AG04449 (cell line): ENCODE results near the gene TXNDC2.

Source experiments
- CTCF ChIA-PET: fragments of 350-600 bp; formaldehyde crosslinking; extraction: SDS; loops from one replicate; lab custom pipeline; 2021; ENCODE audit warnings: antibody characterized with exemption; lab: Yijun Ruan, JAX
- POLR2A ChIA-PET: fragments of 400-600, 350-600 bp; formaldehyde crosslinking; extraction: SDS; loops from one replicate; lab custom pipeline; 2020; ENCODE audit warnings: antibody characterized with exemption, inconsistent platforms; lab: Yijun Ruan, JAX
- DNase-seq: peaks from one replicate; pipeline ENCODE4 v3.0.0-alpha.2; 2010; ENCODE audit warnings: low read depth, low spot score
- H3K4me3 ChIP-seq: 2 replicates; pipeline ENCODE4 v1.5.1; 2011; ENCODE audit warnings: low read depth, mild to moderate bottlenecking, control low read depth, low read length
- CTCF ChIP-seq: IDR thresholded peaks from one replicate; pipeline ENCODE4 v1.5.1; 2011; ENCODE audit warnings: mild to moderate bottlenecking, moderate library complexity, low read length, control low read depth, inconsistent platforms; ENCODE audit not compliant: insufficient read depth; ENCODE audit errors: missing control alignments

TXNDC2 gene

GRCh38 chr18:9863282-9863681 is 22.5 kb upstream of the TXNDC2 start:
- no peak for TF ChIP-seq CTCF
- ChIA-PET CTCF (no interaction called here), POLR2A (interaction anchor here (0.6 kb wide), 1 partner anchor 164 kb away, joined by 3 read pairs; no protein-coding TSS in a partner anchor)
- H3K4me3 ChIP-seq, result no peak overlapping the region
- DNase-seq, result no peak

- TF ChIP-seq CTCF, result no peak
- POLR2A ChIA-PET, result interaction anchor here (1.0 kb wide), 1 partner anchor 11 kb away, joined by 3 read pairs; no protein-coding TSS in a partner anchor
- H3K4me3 ChIP-seq, result no peak overlapping the region
- DNase-seq, result no peak
- CTCF ChIA-PET, result no interaction called here
Observed at GRCh38 chr18:9865764-9866490, 19.8 kb upstream of the TXNDC2 start.

GRCh38 chr18:9866627-9867026 is 19.1 kb upstream of the TXNDC2 start:
- POLR2A ChIA-PET, result interaction anchor here (1.0 kb wide), 1 partner anchor 10 kb away, joined by 3 read pairs; no protein-coding TSS in a partner anchor
- TF ChIP-seq CTCF, result no peak
- CTCF ChIA-PET, result no interaction called here
- H3K4me3 ChIP-seq, result no peak overlapping the region
- no peak for DNase-seq

GRCh38 chr18:9867071-9867594 is 18.6 kb upstream of the TXNDC2 start:
- CTCF ChIA-PET, result no interaction called here
- POLR2A ChIA-PET, result interaction anchor here (1.0 kb wide), 1 partner anchor 10 kb away, joined by 3 read pairs; no protein-coding TSS in a partner anchor
- no peak for DNase-seq

GRCh38 chr18:9868857-9869714 is 16.7 kb upstream of the TXNDC2 start:
- no peak for TF ChIP-seq CTCF
- DNase-seq, result no peak
- CTCF ChIA-PET, result interaction anchor here (0.7 to 1.5 kb wide), 3 partner anchors 17 to 185 kb away, joined by 3 to 4 read pairs (median 4); partner anchors contain the start of gene TXNDC2

More at GRCh38 chr18:9867071-9867594, 18.6 kb upstream of the TXNDC2 start:
- no peak for TF ChIP-seq CTCF
- H3K4me3 ChIP-seq, result no peak overlapping the region

More at GRCh38 chr18:9868857-9869714, 16.7 kb upstream of the TXNDC2 start:
- POLR2A ChIA-PET, result interaction anchor here (1.1 kb wide), 1 partner anchor 44 kb away, joined by 4 read pairs; the partner anchor contains the start of gene VAPA
- H3K4me3 ChIP-seq, result no peak overlapping the region
